Astrocyte (in vitro differentiated cells and primary cell): ENCODE measurements around the gene SLFN5. TPM values are rescaled to one million over a fixed set of nuclear protein-coding genes. Genes with fewer than 3 reads are reported as not detected.

Experiments used
- DNase-seq: peaks from one replicate; pipeline ENCODE4 v3.0.0-alpha.2; 2010; ENCODE audit warnings: low read depth
- FAIRE-seq: peaks from 2 replicates; lab custom pipeline; 2011; peaks lifted over from hg19 to GRCh38; lab: Jason Lieb, UNC
- H2AFZ ChIP-seq: 2 replicates; pipeline ENCODE4 v1.6.0; 2012; ENCODE audit warnings: low read depth, low read length, inconsistent platforms
- H3K27ac ChIP-seq: 2 replicates; pipeline ENCODE4 v1.5.1; 2011; ENCODE audit warnings: low read depth, low read length, inconsistent platforms
- H3K27me3 ChIP-seq: 2 replicates; pipeline ENCODE4 v1.6.0; 2011; ENCODE audit warnings: low read length, inconsistent platforms; ENCODE audit not compliant: insufficient read depth
- H3K36me3 ChIP-seq: 2 replicates; pipeline ENCODE4 v1.5.1; 2011; ENCODE audit warnings: low read length, inconsistent platforms; ENCODE audit not compliant: insufficient read depth
- H3K4me1 ChIP-seq: 2 replicates; pipeline ENCODE4 v1.5.1; 2011; ENCODE audit warnings: low read length, inconsistent platforms; ENCODE audit not compliant: insufficient read depth
- H3K4me2 ChIP-seq: 2 replicates; pipeline ENCODE4 v1.6.0; 2012; ENCODE audit warnings: low read length, inconsistent platforms
- H3K4me3 ChIP-seq: 2 replicates; pipeline ENCODE4 v1.5.1; 2011; ENCODE audit warnings: low read depth, mild to moderate bottlenecking, low read length, inconsistent platforms; ENCODE audit not compliant: insufficient read depth
- H3K79me2 ChIP-seq: 2 replicates; pipeline ENCODE4 v1.6.0; 2012; ENCODE audit warnings: mild to moderate bottlenecking, low read length, inconsistent platforms; ENCODE audit not compliant: insufficient read depth
- H3K9ac ChIP-seq: 2 replicates; pipeline ENCODE4 v1.6.0; 2012; ENCODE audit warnings: mild to moderate bottlenecking, low read length, inconsistent platforms
- H3K9me3 ChIP-seq: 2 replicates; pipeline ENCODE4 v1.5.1; 2012; ENCODE audit warnings: low read depth, mild to moderate bottlenecking, low read length, inconsistent platforms; ENCODE audit not compliant: insufficient read depth
- H4K20me1 ChIP-seq: 2 replicates; pipeline ENCODE4 v1.6.0; 2012; ENCODE audit warnings: low read length, inconsistent platforms; ENCODE audit not compliant: insufficient read depth
- H3K27ac Mint-ChIP-seq: one replicate; pipeline ENCODE4 v1.8.0; 2021; ENCODE audit warnings: mild to moderate bottlenecking, mixed read lengths; ENCODE audit not compliant: unreplicated experiment
- H3K27me3 Mint-ChIP-seq: one replicate; pipeline ENCODE4 v1.8.0; 2021; ENCODE audit warnings: low read depth, mixed read lengths; ENCODE audit not compliant: unreplicated experiment
- H3K36me3 Mint-ChIP-seq: one replicate; pipeline ENCODE4 v1.8.0; 2021; ENCODE audit warnings: low read depth, mixed read lengths; ENCODE audit not compliant: unreplicated experiment
- H3K4me1 Mint-ChIP-seq: one replicate; pipeline ENCODE4 v1.8.0; 2021; ENCODE audit warnings: low read depth, mixed read lengths; ENCODE audit not compliant: unreplicated experiment
- H3K4me3 Mint-ChIP-seq: one replicate; pipeline ENCODE4 v1.8.0; 2021; ENCODE audit warnings: mild to moderate bottlenecking, moderate library complexity, mixed read lengths; ENCODE audit not compliant: unreplicated experiment
- H3K9me3 Mint-ChIP-seq: one replicate; pipeline ENCODE4 v1.8.0; 2021; ENCODE audit warnings: mild to moderate bottlenecking, mixed read lengths; ENCODE audit not compliant: unreplicated experiment
- CTCF ChIP-seq: IDR thresholded peaks from 2 replicates; pipeline ENCODE4 v1.5.1; 2011; ENCODE audit warnings: low read depth, mild to moderate bottlenecking, inconsistent platforms, low read length, moderate library complexity; ENCODE audit not compliant: insufficient read depth
- EZH2 ChIP-seq: IDR thresholded peaks from 2 replicates; pipeline ENCODE4 v1.6.1; 2012; ENCODE audit warnings: mild to moderate bottlenecking, low read length, inconsistent platforms; ENCODE audit not compliant: insufficient read depth
- total RNA-seq: library from RNA; stranded (reverse); gene quantifications from 2 replicates; pipeline ENCODE4 v1.2.1, GENCODE V29; 2021

Gene SLFN5
- total RNA-seq, 1 donor from 2014 or later: 108 TPM

- no peak for FAIRE-seq
- Histone ChIP-seq H3K27me3 (no peaks in the 10 kb centered on the region), H4K20me1 (no peaks in the 10 kb centered on the region), H2AFZ (no peak overlapping the region), H3K36me3 (no peaks in the 10 kb centered on the region), H3K9ac (no peak overlapping the region), H3K9me3 (no peaks in the 10 kb centered on the region), H3K4me2 (no peak overlapping the region), H3K27ac (no peak overlapping the region), H3K4me3 (no peak overlapping the region), H3K4me1 (no peaks in the 10 kb centered on the region), H3K79me2 (no peaks in the 10 kb centered on the region)
- Mint-ChIP-seq H3K27ac (no peak overlapping the region), H3K27me3 (peaks cover 28% of the 10 kb centered on the region), H3K4me1 (no peaks in the 10 kb centered on the region), H3K4me3 (no peak overlapping the region), H3K9me3 (peaks cover 5% of the 10 kb centered on the region), H3K36me3 (no peaks in the 10 kb centered on the region)
- TF ChIP-seq CTCF (no peak), EZH2 (no peak)
- no peak for DNase-seq
Measured at GRCh38 chr17:35286120-35286781, 43.4 kb downstream of the SLFN5 start.

- no peaks in the 10 kb centered on the region for H3K36me3 Mint-ChIP-seq
- Histone ChIP-seq H3K27ac (no peak overlapping the region), H4K20me1 (no peaks in the 10 kb centered on the region), H2AFZ (no peak overlapping the region), H3K4me1 (no peaks in the 10 kb centered on the region), H3K27me3 (no peaks in the 10 kb centered on the region), H3K36me3 (no peaks in the 10 kb centered on the region), H3K79me2 (no peaks in the 10 kb centered on the region), H3K9ac (no peak overlapping the region), H3K9me3 (no peaks in the 10 kb centered on the region), H3K4me2 (no peak overlapping the region), H3K4me3 (no peak overlapping the region)
- H3K27ac Mint-ChIP-seq: no peak overlapping the region
- no peaks in the 10 kb centered on the region for H3K4me1 Mint-ChIP-seq
- FAIRE-seq (no peak), DNase-seq (no peak)
- H3K27me3 Mint-ChIP-seq: peaks cover 21% of the 10 kb centered on the region
- H3K9me3 Mint-ChIP-seq: peaks cover 5% of the 10 kb centered on the region
- no peak for TF ChIP-seq EZH2
- no peak for TF ChIP-seq CTCF
- H3K4me3 Mint-ChIP-seq: no peak overlapping the region
Measured at GRCh38 chr17:35287286-35287811, 44.5 kb downstream of the SLFN5 start.

- H3K36me3 Mint-ChIP-seq: no peaks in the 10 kb centered on the region
- H4K20me1 ChIP-seq: no peaks in the 10 kb centered on the region
- no peak overlapping the region for H3K4me2 ChIP-seq
- peaks cover 5% of the 10 kb centered on the region for H3K9me3 Mint-ChIP-seq
- H3K9me3 ChIP-seq: no peaks in the 10 kb centered on the region
- peaks cover 10% of the 10 kb centered on the region for H3K27me3 Mint-ChIP-seq
- TF ChIP-seq CTCF: no peak
- no peak for TF ChIP-seq EZH2
- no peaks in the 10 kb centered on the region for H3K4me1 ChIP-seq
- FAIRE-seq (no peak), DNase-seq (no peak)
- H3K79me2 ChIP-seq: no peaks in the 10 kb centered on the region
- H3K27ac Mint-ChIP-seq: no peak overlapping the region
- no peak overlapping the region for H3K9ac ChIP-seq
- H3K4me3 Mint-ChIP-seq: no peak overlapping the region
- H3K36me3 ChIP-seq: no peaks in the 10 kb centered on the region
- no peak overlapping the region for H3K27ac ChIP-seq
- no peaks in the 10 kb centered on the region for H3K4me1 Mint-ChIP-seq
- no peak overlapping the region for H2AFZ ChIP-seq
- no peaks in the 10 kb centered on the region for H3K27me3 ChIP-seq
- H3K4me3 ChIP-seq: no peak overlapping the region
Measured at GRCh38 chr17:35289222-35289621, 46.4 kb downstream of the SLFN5 start.
